ENCODE measurements around the gene PTPRH. TPM values are rescaled to one million over a fixed set of nuclear protein-coding genes. Genes with fewer than 3 reads are reported as not detected.

The PTPRH gene
- total and polyA plus RNA-seq, 12 donors, result 0.25 to 7.5 (median 2.4) TPM

DNA sequence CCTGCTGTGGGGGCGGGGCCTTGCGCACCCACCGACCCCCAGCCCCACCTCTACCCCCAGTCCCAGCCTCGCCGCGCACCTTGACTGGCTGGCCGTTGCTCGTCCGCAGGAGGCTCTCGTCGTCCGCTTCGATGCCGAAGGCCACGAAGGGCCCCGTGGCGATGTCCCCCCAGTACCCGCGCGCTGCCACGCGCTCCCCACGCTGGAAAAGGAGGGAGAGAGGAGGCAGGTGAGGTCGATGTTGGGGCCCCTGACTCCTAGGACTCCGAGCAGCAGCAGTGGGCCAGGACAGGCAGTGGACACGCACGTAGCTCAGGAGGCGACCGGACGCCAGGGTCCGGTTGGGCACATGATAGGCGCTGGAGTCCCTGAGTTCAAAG lies 48.3 kb downstream of the PTPRH start:
- peaks cover 0 to 83% (median 61%) of the 10 kb centered on the region in 7 donors for H3K27me3 ChIP-seq
- 25 to 27% methylated on average over 32 of the region's 32 CpGs for WGBS, 2 donors
- peaks cover 0 to 44% (median 20%) of the 10 kb centered on the region in 9 donors for H3K4me1 ChIP-seq
- H3K4me3 ChIP-seq, result peak overlapping the region in 5 of 10 donors; percentile 52 to 60 (median 58)
- TF ChIP-seq, protein P1, sequence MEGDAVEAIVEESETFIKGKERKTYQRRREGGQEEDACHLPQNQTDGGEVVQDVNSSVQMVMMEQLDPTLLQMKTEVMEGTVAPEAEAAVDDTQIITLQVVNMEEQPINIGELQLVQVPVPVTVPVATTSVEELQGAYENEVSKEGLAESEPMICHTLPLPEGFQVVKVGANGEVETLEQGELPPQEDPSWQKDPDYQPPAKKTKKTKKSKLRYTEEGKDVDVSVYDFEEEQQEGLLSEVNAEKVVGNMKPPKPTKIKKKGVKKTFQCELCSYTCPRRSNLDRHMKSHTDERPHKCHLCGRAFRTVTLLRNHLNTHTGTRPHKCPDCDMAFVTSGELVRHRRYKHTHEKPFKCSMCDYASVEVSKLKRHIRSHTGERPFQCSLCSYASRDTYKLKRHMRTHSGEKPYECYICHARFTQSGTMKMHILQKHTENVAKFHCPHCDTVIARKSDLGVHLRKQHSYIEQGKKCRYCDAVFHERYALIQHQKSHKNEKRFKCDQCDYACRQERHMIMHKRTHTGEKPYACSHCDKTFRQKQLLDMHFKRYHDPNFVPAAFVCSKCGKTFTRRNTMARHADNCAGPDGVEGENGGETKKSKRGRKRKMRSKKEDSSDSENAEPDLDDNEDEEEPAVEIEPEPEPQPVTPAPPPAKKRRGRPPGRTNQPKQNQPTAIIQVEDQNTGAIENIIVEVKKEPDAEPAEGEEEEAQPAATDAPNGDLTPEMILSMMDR (IDR thresholded peaks at IDR 0.05), result no peak
- no peak for ATAC-seq
- DNase-seq, result no peak
- H3K36me3 ChIP-seq, result peaks cover 0 to 46% (median 0%) of the 10 kb centered on the region in 9 donors
- intact Hi-C loops (cut with DNase I), result no loop called here
- no peaks in the 10 kb centered on the region for H3K9me3 ChIP-seq
- peak overlapping the region in 2 of 10 donors; percentile 25 to 30 for H3K27ac ChIP-seq

DNA sequence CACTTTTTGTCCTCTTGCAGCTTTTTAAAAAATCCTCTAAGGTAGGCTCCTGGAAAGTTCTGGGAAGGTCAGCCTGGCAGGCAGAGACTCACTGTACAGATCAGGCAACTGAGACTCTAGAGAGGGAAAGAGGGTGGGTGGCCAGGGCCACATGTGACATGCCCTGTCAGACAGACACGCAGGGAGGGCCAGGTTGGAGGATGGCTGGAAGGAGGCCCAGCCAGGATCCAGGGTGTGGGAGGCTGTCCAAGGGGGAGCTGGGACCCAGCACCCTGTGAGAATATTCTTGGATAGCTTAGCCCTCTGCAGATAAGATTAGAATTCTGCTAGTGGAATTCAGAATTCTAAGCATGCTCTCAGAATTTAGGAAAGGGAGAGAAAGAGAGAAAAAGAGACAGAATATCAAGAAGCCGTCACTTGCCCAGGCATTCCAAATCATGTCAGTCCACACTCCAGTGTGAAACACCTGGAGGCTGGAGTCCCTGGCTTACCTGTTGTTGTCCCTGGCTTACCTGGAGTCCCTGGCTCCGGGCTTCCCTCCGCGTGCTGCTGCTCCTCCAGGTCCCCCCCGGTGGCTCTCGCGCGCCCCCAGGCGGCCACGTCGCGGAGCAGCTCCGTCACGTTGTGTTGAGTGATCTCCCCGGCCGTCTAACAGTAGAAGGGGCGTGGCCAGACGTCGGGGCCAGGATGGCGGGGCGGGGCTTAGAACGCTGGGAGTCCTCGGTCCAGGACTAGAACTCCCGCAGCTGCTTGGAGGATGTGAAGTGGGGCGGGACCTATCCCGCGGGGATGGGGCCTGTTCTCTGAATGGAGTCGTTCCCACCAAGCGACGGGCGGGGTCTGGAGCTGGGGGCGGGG lies 48.9 kb downstream of the PTPRH start:
- intact Hi-C loops (cut with DNase I), result no loop called here
- Histone ChIP-seq H3K9me3 (no peaks in the 10 kb centered on the region), H3K36me3 (peaks cover 0 to 48% (median 0%) of the 10 kb centered on the region in 9 donors), H3K4me3 (peak overlapping the region in 9 of 10 donors; percentile 3 to 60 (median 52)), H3K27me3 (peaks cover 0 to 79% (median 56%) of the 10 kb centered on the region in 7 donors), H3K27ac (peak overlapping the region in 7 of 10 donors; percentile 71 to 100 (median 95)), H3K4me1 (peaks cover 0 to 41% (median 15%) of the 10 kb centered on the region in 9 donors)
- WGBS, 2 donors, result 3 to 4% methylated on average over 32 to 33 of the region's 33 CpGs
- ATAC-seq (peak; percentile 20 to 62 (median 56)), DNase-seq (peak; percentile 84 to 87)
- TF ChIP-seq, protein P1 (IDR thresholded peaks at IDR 0.05), result peak; percentile 74 to 89 (median 86)

DNA sequence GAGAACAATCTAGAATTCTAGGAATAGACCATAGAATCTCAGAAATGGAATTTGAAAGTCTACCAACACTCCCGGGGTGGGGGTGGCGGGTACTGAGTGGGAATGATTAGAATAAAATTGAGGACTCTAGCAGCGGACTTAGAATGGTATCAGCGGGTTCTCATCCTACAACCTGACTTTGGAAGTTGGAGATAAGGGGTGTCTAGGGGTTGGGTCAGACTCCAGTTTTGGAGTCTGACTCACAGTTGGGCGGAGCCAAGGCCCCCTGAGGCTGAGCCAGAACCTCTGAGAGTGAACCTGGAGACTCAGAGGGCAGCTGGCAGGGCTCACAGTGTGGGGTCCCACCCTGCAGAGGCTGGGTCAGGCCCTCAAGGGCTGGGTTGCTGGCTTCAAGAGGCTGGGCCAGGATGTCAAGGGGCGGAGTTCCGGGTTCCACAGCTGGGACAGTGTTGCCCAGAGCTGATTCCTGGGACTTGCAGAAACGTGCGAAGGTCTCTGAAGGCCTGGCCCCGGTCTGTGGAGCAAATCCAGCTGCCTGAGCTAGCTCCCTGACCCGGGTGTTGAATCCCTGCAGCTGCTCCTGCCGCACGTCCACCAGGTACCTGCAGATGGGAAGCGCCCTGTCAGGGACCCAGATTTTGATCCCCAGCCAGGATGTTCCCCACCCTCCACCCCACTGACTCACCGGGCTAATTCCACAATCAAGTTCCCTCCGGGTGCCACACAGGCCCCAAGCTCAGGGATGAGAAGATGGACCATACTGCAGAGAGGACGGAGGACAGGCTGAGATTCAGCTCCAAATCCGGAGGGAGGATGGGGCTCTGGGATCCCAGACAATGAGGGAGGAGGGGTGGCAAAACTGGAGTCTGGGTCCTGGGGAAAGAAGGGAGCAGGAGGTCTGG lies 50.2 kb downstream of the PTPRH start:
- Histone ChIP-seq H3K27ac (peak overlapping the region; percentile 47 to 100 (median 90)), H3K36me3 (peaks cover 0 to 46% (median 0%) of the 10 kb centered on the region in 9 donors), H3K9me3 (no peaks in the 10 kb centered on the region), H3K27me3 (peaks cover 0 to 72% (median 50%) of the 10 kb centered on the region in 7 donors), H3K4me1 (peaks cover 0 to 41% (median 15%) of the 10 kb centered on the region in 9 donors), H3K4me3 (peak overlapping the region in 8 of 10 donors; percentile 24 to 71 (median 52))
- intact Hi-C loops (cut with DNase I), result no loop called here
- TF ChIP-seq, protein P1 (IDR thresholded peaks at IDR 0.05), result no peak
- WGBS, 2 donors, result 25 to 30% methylated on average over 17 to 18 of the region's 18 CpGs
- peak; percentile 52 to 77 (median 70) for ATAC-seq
- DNase-seq, result peak; percentile 84 to 87

DNA sequence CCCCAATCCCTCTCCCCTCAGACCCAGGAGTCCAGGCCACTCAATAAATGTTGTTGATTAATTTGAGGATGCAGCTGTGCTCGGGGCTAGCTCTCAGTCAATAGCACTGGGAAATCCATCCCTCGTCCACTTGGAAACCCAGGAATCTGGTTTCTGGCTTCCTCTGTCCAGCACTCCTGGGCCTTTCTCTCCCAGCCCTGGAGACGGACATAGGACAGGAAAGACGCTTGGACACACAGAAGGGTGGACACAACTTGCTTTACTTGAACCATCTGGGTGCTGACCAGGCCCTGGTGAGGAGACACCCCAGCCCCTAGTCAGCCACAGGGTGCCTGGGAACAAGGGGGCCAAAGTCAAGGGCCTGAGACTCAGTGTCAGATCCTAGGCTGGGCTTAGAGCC lies 50.9 kb downstream of the PTPRH start:
- peaks cover 0 to 68% (median 49%) of the 10 kb centered on the region in 7 donors for H3K27me3 ChIP-seq
- peak overlapping the region; percentile 47 to 100 (median 90) for H3K27ac ChIP-seq
- peaks cover 0 to 41% (median 15%) of the 10 kb centered on the region in 9 donors for H3K4me1 ChIP-seq
- TF ChIP-seq, protein P1 (IDR thresholded peaks at IDR 0.05), result no peak
- intact Hi-C loops (cut with DNase I), result no loop called here
- peaks cover 0 to 48% (median 0%) of the 10 kb centered on the region in 9 donors for H3K36me3 ChIP-seq
- H3K9me3 ChIP-seq, result no peaks in the 10 kb centered on the region
- ATAC-seq (peak in 4 of 8 donors; percentile 0 to 4 (median 2)), DNase-seq (no peak)
- 32 to 44% methylated on average over 4 of the region's 4 CpGs for WGBS, 2 donors
- H3K4me3 ChIP-seq, result peak overlapping the region in 4 of 10 donors; percentile 3 to 71 (median 20)
